Liver (tissue), 9 donors: Measurements from ENCODE around the gene SPI1. TPM values are rescaled to one million over a fixed set of nuclear protein-coding genes. Genes with fewer than 3 reads are reported as not detected.

Experiments
- DNase-seq: peaks from one replicate; pipeline ENCODE4 v3.0.0-alpha.2; 2017; ENCODE audit warnings: low spot score
- H3K27ac ChIP-seq, 2 donors: one replicate each; pipeline ENCODE4 v1.7.0; 2013; ENCODE audit warnings: inconsistent platforms in 2 of 2, low read length in 2 of 2, control low read depth in 1 of 2, low read depth in 1 of 2, mild to moderate bottlenecking in 1 of 2
- H3K27me3 ChIP-seq, 4 donors: one replicate each; pipeline versions ENCODE4 v1.6.1 to v1.7.0; 2013; ENCODE audit warnings: low read length in 3 of 4, inconsistent platforms in 1 of 4, mild to moderate bottlenecking in 1 of 4, moderate library complexity in 1 of 4; ENCODE audit not compliant: control insufficient read depth in 4 of 4, insufficient read depth in 4 of 4
- H3K36me3 ChIP-seq, 4 donors: one replicate each; pipeline versions ENCODE4 v1.6.1 to v1.7.0; 2013; ENCODE audit warnings: low read length in 3 of 4, mild to moderate bottlenecking in 3 of 4, low read depth in 1 of 4, moderate library complexity in 1 of 4; ENCODE audit not compliant: control insufficient read depth in 4 of 4, insufficient read depth in 3 of 4
- H3K4me1 ChIP-seq, 4 donors: one replicate each; pipeline versions ENCODE4 v1.6.1 to v1.7.0; 2013; ENCODE audit warnings: low read length in 3 of 4, mild to moderate bottlenecking in 3 of 4, moderate library complexity in 1 of 4; ENCODE audit not compliant: control insufficient read depth in 4 of 4, insufficient read depth in 4 of 4
- H3K4me3 ChIP-seq, 3 donors: one replicate each; pipeline versions ENCODE4 v1.6.1 to v1.7.0; 2013; ENCODE audit warnings: low read length in 3 of 3, control low read depth in 1 of 3, low read depth in 1 of 3, mild to moderate bottlenecking in 1 of 3
- H3K9ac ChIP-seq, 2 donors: one replicate each; pipeline ENCODE4 v1.7.0; 2013; ENCODE audit warnings: low read length in 2 of 2, mild to moderate bottlenecking in 2 of 2, moderate library complexity in 2 of 2, control low read depth in 1 of 2, low read depth in 1 of 2
- H3K9me3 ChIP-seq, 4 donors: one replicate each; pipeline versions ENCODE4 v1.6.1 to v1.7.0; 2013; ENCODE audit warnings: low read length in 3 of 4; ENCODE audit not compliant: control insufficient read depth in 4 of 4
- ATF3 ChIP-seq: IDR thresholded peaks from 2 replicates; pipeline ENCODE4 v1.6.1; 2016; ENCODE audit warnings: antibody characterized with exemption
- CTCF ChIP-seq: fragments of 150-350 bp; IDR thresholded peaks from 2 replicates; pipeline ENCODE4 v1.5.1; 2017; ENCODE audit warnings: improper control_type of control experiment, low read depth, low read length; ENCODE audit not compliant: missing input control
- EGR1 ChIP-seq, 2 donors: IDR thresholded peaks; 2 replicates each; pipeline ENCODE4 v1.6.1; 2016 to 2018; ENCODE audit warnings: antibody characterized with exemption in 2 of 2, low read depth in 2 of 2
- FOXA1 ChIP-seq: IDR thresholded peaks from 2 replicates; pipeline ENCODE4 v1.6.1; 2016; ENCODE audit warnings: antibody characterized with exemption
- FOXA2 ChIP-seq: IDR thresholded peaks from 2 replicates; pipeline ENCODE4 v1.6.1; 2016; ENCODE audit warnings: antibody characterized with exemption
- GABPA ChIP-seq, 2 donors: IDR thresholded peaks in 1 of 2; conservative IDR thresholded peaks in 1 of 2; 2 replicates each; pipeline ENCODE4 v1.6.1; 2016; ENCODE audit warnings: antibody characterized with exemption in 2 of 2, mild to moderate bottlenecking in 1 of 2, moderate library complexity in 1 of 2
- HNF4A ChIP-seq, 2 donors: conservative IDR thresholded peaks; 2 replicates each; pipeline ENCODE4 v1.6.1; 2016; ENCODE audit warnings: antibody characterized with exemption in 2 of 2, mild to moderate bottlenecking in 2 of 2
- HNF4G ChIP-seq: IDR thresholded peaks from 2 replicates; pipeline ENCODE4 v1.6.1; 2016; ENCODE audit warnings: antibody characterized with exemption
- JUND ChIP-seq, 2 donors: IDR thresholded peaks; 2 replicates each; pipeline ENCODE4 v1.6.1; 2016; ENCODE audit warnings: antibody characterized with exemption in 2 of 2
- MAX ChIP-seq: IDR thresholded peaks from 2 replicates; pipeline ENCODE4 v1.6.1; 2016; ENCODE audit warnings: antibody characterized with exemption
- NR2F2 ChIP-seq: IDR thresholded peaks from 2 replicates; pipeline ENCODE4 v1.6.1; 2016; ENCODE audit warnings: antibody characterized with exemption
- RAD21 ChIP-seq, 2 donors: IDR thresholded peaks; 2 replicates each; pipeline ENCODE4 v1.6.1; 2016; ENCODE audit warnings: antibody characterized with exemption in 2 of 2, mild to moderate bottlenecking in 2 of 2
- REST ChIP-seq: IDR thresholded peaks from 2 replicates; pipeline ENCODE4 v1.6.1; 2016; ENCODE audit warnings: antibody characterized with exemption, mild to moderate bottlenecking
- RXRA ChIP-seq, 2 donors: IDR thresholded peaks; 2 replicates each; pipeline ENCODE4 v1.6.1; 2017 to 2018; ENCODE audit warnings: antibody characterized with exemption in 2 of 2, mild to moderate bottlenecking in 1 of 2
- SP1 ChIP-seq: IDR thresholded peaks from 2 replicates; pipeline ENCODE4 v1.6.1; 2018; ENCODE audit warnings: antibody characterized with exemption, mild to moderate bottlenecking
- TAF1 ChIP-seq: conservative IDR thresholded peaks from 2 replicates; pipeline ENCODE4 v1.6.1; 2016; ENCODE audit warnings: antibody characterized with exemption, mild to moderate bottlenecking
- YY1 ChIP-seq: IDR thresholded peaks from 2 replicates; pipeline ENCODE4 v1.6.1; 2016; ENCODE audit warnings: antibody characterized with exemption, mild to moderate bottlenecking
- ZBTB33 ChIP-seq: IDR thresholded peaks from 2 replicates; pipeline ENCODE4 v1.6.1; 2016; ENCODE audit warnings: antibody characterized with exemption
- WGBS: extraction: QIAGEN DNeasy Blood & Tissue Kit; methylation state at CpG from one replicate; pipeline ENCODE4 v1.1.7; 2013; 5-methylcytosine and 5-hydroxymethylcytosine counted together
- polyA plus RNA-seq, 2 donors: library from polyadenylated mRNA; stranded (reverse) in 1 of 2; unstranded in 1 of 2; fragments of 200-250 nt in 1 of 2; fragments of >200 nt in 1 of 2; fragmentation: Nextera tagmentation in 1 of 2; extraction: Ambion mirVana in 1 of 2; gene quantifications; one replicate each; pipeline versions ENCODE4 v1.2.1 to v1.2.3, GENCODE V29; 2013 to 2015
- total RNA-seq, 2 donors: library from RNA; depleted of rRNA; stranded (reverse); fragments of >200 nt; gene quantifications; one replicate each; pipeline ENCODE4 v1.2.3, GENCODE V29; 2014
- donor health status: healthy.
- donor health status: healthy.
- donor health status: healthy.
- donor health status: healthy.
- donor health status: healthy.

SPI1 gene
- total and polyA plus RNA-seq, 4 donors, result 2.3 to 14.4 (median 13.3) TPM

GRCh38 chr11:47337229-47337924 lies 41.0 kb downstream of the SPI1 start (continued):
- TF ChIP-seq FOXA1, result no peak
- TF ChIP-seq REST, result no peak
- no peak for TF ChIP-seq NR2F2

GRCh38 chr11:47336595-47336994 lies 41.8 kb downstream of the SPI1 start:
- 94% methylated on average over 4 of the region's 4 CpGs for WGBS
- TF ChIP-seq YY1, result no peak
- no peak for TF ChIP-seq ZBTB33
- no peak for TF ChIP-seq GABPA (IDR thresholded peaks at IDR 0.05 in 1 of 2, conservative IDR thresholded peaks at IDR 0.05 in 1 of 2)
- no peak for TF ChIP-seq ATF3
- TF ChIP-seq FOXA1, result no peak
- TF ChIP-seq SP1, result no peak
- TF ChIP-seq TAF1, result no peak
- no peak for TF ChIP-seq REST
- no peak for TF ChIP-seq HNF4G
- no peak for TF ChIP-seq RXRA (IDR thresholded peaks at IDR 0.05)
- TF ChIP-seq CTCF, result no peak
- no peak for TF ChIP-seq FOXA2
- TF ChIP-seq EGR1 (IDR thresholded peaks at IDR 0.05; ENCODE audit: low read depth in 2 of 2), result no peak
- TF ChIP-seq RAD21 (IDR thresholded peaks at IDR 0.05), result no peak
- no peak for TF ChIP-seq HNF4A (conservative IDR thresholded peaks at IDR 0.05)
- TF ChIP-seq JUND (IDR thresholded peaks at IDR 0.05), result no peak
- TF ChIP-seq MAX, result no peak
- no peak for TF ChIP-seq NR2F2
- H3K4me3 ChIP-seq, result no peak overlapping the region
- no peak overlapping the region for H3K9ac ChIP-seq
- H3K27me3 ChIP-seq, result no peaks in the 10 kb centered on the region
- H3K4me1 ChIP-seq, result no peaks in the 10 kb centered on the region
- DNase-seq, result no peak
- no peak overlapping the region for H3K27ac ChIP-seq
- no peaks in the 10 kb centered on the region for H3K9me3 ChIP-seq
- H3K36me3 ChIP-seq, result no peaks in the 10 kb centered on the region
